ENCODE results near the gene SORCS2.
A peak's percentile ranks its signal among the peaks of the same experiment; 100 is the strongest.

SORCS2 gene

GRCh38 chr4:7708981-7709380, 516.6 kb downstream of the SORCS2 start:
- DNase-seq (ENCODE audit: low read depth in 2 of 2) = no peak

DNA sequence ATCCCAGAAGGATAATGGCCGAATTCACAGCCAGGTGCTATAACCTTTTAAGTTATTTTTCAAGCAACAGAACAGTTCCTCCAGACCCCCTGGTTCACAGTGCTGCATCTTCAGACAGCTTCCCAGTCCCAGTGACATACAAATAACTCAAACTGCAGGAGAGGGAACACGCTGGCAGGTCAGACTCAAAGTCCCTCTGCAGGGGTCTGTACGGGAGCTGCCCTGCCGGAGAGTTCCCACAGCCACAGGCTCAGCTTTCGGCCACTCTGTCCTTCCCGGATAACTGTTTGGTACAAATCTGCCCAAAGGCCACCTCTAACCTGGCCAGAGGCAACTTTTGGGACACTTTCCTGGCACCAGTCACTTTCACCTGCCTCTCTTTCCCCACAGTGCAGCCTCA, 517.1 kb downstream of the SORCS2 start:
- DNase-seq (ENCODE audit: low read depth in 2 of 2) = no peak

GRCh38 chr4:7710126-7710525, 517.8 kb downstream of the SORCS2 start:
- DNase-seq (ENCODE audit: low read depth in 2 of 2) = no peak

DNA sequence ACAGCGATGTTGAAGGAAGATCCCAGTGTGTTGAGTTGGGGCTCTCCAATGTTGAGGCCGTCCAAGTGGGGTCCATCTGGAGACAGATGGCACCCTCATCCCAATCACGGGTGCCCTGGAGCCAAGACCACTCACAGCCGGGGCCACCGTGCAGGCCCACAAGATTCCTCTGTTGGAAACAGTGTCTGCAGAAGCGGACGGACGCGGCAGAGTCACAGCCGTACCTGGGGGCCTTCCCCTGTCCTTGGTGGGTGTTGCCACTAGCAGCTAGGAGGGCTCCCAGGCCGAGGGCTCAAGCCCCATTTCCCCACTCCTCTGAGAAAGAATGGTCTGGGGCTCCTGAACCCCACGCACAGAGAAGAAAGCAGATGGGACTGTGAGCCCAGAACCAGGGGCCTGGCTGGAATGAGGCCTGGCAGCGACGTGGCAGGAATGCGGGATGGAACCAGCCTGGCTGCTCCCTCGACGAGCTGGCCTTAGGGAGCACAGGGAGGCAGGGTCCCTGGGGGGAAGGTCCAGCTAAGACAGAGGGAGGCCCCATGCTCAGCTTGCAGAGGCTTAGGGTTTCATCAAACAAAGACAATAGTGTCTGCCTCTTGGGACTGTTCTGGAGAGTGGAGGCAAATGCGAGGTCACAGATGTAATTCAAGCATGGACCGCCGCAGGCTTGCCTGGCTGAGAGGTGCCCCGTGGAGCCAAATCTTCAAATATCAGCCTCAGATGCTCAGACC, 518.4 kb downstream of the SORCS2 start:
- DNase-seq (ENCODE audit: low read depth in 2 of 2) = no peak

GRCh38 chr4:7711307-7711963, 519.1 kb downstream of the SORCS2 start:
- no peak for DNase-seq (ENCODE audit: low read depth in 2 of 2)

DNA sequence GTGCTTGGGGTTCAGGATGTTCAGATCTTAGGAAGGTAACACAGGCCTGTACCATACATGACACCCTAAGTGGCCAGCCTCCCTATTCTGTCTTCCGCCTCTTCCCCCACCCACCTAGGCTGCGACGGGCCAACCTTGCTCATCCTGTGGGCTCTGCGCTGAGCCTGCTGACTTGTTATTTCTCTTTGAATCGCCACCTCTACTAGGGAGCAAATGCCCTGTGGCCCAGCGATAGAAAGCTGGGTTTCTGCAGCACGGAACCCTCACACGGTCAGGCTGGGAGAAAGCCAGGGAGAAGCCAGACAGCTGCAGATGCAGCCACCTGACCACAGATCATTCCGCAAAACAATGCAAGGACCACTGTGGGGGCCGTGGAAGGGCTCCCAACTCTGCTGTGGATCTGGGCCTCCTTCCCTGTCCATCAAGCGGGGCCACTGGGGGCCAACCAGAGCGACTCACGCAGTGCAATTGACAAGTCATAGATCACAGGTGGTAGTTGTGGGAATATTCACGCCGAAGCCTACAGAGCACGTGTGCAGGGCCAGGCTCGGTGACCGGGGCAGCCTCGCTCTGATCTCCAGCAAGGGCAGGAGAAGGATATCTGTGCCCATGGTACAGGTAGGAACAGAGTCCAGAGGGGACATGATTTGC, 519.8 kb downstream of the SORCS2 start:
- DNase-seq (ENCODE audit: low read depth in 2 of 2) = no peak

DNA sequence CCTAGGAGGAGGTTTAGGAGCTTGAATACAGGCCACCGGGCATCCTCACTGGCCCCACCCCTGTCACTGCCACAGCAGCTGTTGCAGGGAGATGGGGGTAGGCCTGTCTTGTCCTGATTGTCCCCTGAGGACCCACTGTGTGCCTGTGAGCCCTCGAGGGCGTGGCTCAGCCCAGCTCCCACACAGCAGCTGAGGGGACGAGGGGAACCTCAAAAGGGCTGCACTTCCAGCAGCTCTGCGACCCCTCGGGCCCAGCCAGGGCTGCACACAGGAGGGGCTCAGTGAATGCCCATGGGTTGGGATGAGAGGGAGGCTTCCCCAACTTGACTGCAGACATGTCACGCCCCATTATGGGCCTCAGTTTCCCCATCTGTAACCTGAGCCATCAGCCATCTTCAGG, 521.4 kb downstream of the SORCS2 start:
- no peak for DNase-seq (ENCODE audit: low read depth in 2 of 2)

DNA sequence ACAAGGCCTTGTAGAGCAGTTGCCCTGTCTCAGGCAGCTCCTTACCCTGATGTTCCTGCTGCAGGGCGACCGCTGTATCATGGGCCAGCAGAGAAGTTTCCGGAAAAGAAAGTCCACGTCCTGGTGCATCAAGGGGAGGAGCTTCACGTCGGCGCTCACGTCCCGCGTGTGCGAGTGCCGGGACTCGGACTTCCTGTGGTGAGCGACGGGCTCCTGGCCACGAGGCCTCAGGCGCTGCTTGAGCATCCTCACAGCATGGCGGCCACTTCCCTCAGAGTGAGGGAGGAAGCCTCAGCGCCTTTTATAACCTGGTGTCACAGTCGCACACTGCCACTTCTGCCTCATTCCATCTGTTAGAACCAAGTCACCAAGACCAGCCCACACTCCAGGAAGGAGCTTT, 521.8 kb downstream of the SORCS2 start:
- no peak for DNase-seq (ENCODE audit: low read depth in 2 of 2)

- no peak for DNase-seq (ENCODE audit: low read depth in 2 of 2)
Observed at GRCh38 chr4:7714738-7715137, 522.4 kb downstream of the SORCS2 start.

DNA sequence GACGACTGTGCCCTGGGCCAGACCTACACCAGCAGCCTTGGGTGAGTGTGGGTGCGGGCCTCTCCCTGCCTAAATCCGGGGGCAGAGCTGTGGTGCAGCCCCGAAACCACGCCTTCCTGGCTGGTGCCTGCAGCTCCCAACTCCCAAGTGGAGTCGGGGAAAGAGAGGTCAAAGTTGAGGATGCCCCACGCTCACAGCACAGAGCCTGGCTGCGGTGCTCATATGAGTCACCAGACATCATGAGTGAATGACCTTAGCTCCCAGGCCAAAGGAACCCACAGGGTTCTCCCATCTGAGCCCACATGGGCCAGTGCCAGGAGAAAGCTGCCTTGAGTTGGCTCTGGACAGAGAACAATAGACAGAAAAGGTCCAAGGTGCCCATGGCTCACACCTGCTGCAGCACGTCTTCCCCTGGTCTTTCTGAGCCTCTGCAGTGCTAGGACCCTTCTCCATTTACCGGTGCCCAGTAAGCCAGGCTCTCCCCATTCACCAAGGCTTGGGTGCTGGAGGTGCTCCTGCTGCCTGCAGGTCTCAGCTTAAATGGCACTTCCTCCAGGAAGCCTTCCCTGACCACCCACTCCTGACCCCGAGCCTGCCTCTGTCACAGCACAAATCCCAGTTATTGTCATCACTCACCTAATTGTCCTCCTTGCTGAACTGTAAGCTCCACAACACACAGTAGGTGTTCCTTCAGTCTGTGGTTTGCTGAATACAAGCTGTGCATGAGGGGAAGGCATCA, 523.1 kb downstream of the SORCS2 start:
- DNase-seq (ENCODE audit: low read depth in 2 of 2) = no peak

GRCh38 chr4:7716010-7716721, 523.8 kb downstream of the SORCS2 start:
- DNase-seq (ENCODE audit: low read depth in 2 of 2) = no peak

GRCh38 chr4:7717161-7717560, 524.8 kb downstream of the SORCS2 start:
- DNase-seq (ENCODE audit: low read depth in 2 of 2) = no peak

DNA sequence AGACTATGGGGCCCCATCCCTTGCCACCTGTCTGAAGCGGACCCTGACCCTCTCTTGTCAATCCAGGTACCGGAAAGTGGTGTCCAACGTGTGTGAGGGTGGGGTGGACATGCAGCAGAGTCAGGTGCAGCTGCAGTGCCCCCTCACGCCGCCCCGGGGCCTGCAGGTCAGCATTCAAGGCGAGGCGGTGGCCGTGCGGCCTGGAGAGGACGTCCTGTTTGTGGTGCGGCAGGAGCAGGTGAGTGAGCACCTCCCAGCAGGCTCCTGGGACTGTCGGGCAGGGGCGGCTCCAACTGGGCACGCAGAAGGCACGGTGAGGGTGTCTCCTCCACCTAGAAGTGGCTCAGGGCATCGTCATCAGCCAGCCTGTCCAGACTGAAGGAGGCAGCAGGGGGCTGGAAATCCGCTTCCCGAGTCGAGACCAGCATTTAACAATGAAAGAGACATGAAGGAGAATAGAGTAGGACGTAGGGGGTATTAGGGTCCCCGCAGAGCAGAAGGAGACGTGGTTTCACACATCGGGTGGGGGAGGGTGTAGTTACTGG, 525.7 kb downstream of the SORCS2 start:
- DNase-seq (ENCODE audit: low read depth in 2 of 2) = no peak

- peak; percentile 24 to 68 for DNase-seq (ENCODE audit: low read depth in 2 of 2)
Observed at GRCh38 chr4:7719354-7720174, 527.2 kb downstream of the SORCS2 start.

- DNase-seq (ENCODE audit: low read depth in 2 of 2) = no peak
Observed at GRCh38 chr4:7721984-7722551, 529.7 kb downstream of the SORCS2 start.

GRCh38 chr4:7722766-7723387, 530.5 kb downstream of the SORCS2 start:
- no peak for DNase-seq (ENCODE audit: low read depth in 2 of 2)

GRCh38 chr4:7723625-7724024, 531.3 kb downstream of the SORCS2 start:
- no peak for DNase-seq (ENCODE audit: low read depth in 2 of 2)

DNA sequence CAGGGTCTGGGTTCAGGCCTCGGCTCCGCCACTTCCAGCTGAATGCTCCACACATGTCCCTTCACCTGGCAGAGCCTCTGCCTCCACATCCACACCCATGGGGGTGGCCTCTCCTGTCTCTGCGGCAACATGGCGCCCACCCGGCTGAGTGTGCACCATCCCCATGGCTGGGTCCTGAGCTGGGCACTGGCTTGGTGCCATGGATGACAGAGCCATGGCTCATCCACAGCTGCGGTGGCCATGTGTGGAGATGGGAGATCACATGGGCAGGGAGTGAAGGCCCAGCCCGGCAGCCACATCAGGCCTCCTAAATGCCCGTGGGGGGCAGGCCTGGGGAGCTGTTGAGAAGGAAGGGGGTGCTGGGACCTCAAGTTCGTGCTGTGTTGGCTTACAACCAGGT, 533.6 kb downstream of the SORCS2 start:
- DNase-seq (ENCODE audit: low read depth in 2 of 2) = no peak

- no peak for DNase-seq (ENCODE audit: low read depth in 2 of 2)
Observed at GRCh38 chr4:7726665-7727413, 534.5 kb downstream of the SORCS2 start.
